Occipital lobe (tissue), 2 donors: ENCODE data around the gene PPP1R13L. TPM values are rescaled to one million over a fixed set of nuclear protein-coding genes. Genes with fewer than 3 reads are reported as not detected.

ENCODE experiments used
- DNase-seq: peaks from one replicate; lab custom pipeline; 2025; lab: John Stamatoyannopoulos, UW
- total RNA-seq: library from RNA; depleted of rRNA; stranded (reverse); fragments of >200 nt; gene quantifications from one replicate; pipeline ENCODE4 v1.2.3, GENCODE V29; 2014

Gene PPP1R13L
- total RNA-seq, 1 donor from 2014 or later, result not detected

DNA sequence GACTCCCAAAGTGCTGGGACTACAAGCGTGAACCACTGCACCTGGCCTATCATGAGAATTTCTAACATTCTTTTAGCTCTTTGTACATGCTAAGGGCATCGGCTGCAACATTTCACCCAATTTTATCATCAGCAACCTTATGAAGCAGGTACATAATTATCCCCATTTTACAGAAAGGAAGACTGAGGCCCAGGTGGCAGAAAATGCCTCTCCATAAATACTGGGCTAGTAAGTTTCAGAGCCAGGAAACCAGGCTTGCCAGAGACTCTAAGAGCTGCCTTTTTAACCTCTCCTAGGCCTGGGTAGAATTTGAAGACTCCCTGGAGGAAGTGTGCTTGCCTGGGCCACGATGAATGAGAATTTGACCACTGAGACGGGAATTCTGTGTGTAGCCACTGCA lies 36.7 kb downstream of the PPP1R13L start:
- no peak for DNase-seq

DNA sequence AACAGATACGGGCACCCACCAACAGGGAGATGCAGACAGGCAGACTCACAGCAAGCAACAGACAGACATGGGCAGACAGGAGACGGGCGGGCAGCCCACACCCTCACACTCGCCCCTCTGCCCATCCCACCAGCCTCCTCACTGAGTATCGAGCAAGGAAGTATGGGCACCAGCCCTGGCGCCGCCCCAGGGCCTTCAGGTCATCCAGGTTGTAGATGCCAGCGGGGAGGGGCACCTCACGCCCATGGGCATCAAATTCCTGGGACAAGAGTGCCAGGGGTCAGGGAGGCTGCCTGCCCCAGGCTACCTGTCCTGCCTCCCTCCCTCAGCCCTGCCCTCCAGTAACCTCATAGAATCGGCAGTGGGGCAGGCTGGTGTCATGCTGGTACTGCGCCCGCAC lies 40.2 kb downstream of the PPP1R13L start:
- no peak for DNase-seq

DNA sequence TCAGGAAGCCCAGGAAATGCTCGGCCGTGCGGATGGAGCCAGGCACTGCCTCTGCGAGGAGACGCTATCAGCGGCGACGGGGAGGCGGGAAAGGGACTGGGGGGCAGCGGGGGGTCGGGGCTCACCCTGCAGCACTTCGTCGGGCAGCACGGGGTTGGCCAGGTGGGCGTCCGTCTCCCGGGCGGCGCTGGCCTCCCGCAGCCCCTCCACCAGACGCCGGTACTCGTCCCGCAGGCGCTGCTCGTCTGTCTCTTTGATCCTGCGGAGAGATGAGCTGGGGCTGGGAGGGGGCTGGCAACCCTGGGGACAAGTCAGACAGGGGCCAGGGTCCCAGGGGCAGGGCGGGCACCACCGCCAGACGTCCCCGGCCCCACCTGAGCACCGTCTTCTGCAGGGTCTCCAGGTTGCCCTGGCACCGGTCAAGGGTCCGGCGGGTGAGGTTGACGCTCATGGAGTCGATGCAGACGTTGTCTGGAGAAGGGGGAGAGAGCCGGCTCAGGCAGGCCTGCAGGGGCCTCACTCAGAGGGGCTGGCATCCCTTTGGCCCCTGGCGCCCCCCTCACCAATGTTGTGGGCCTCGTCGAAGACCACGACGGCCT lies 40.9 kb downstream of the PPP1R13L start:
- DNase-seq, result no peak

DNA sequence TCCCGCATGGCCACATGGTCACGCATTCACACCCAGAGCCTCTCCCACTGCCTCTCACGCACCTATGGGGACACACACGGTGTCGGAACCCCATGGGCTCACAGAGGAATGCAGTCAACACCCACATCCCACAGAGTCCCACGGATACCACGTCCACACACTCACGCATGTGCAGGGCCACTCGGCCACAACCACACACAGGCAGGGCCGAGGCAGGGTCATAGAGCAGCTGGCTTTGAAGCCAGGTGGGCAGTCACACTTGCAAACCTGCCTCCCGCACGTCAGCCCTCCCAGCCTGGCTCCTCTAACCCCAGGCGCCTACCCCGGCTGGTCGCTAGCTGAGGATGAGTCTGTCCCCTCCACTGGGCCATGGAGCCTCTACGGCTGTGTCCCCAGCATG lies 42.6 kb downstream of the PPP1R13L start:
- no peak for DNase-seq

DNA sequence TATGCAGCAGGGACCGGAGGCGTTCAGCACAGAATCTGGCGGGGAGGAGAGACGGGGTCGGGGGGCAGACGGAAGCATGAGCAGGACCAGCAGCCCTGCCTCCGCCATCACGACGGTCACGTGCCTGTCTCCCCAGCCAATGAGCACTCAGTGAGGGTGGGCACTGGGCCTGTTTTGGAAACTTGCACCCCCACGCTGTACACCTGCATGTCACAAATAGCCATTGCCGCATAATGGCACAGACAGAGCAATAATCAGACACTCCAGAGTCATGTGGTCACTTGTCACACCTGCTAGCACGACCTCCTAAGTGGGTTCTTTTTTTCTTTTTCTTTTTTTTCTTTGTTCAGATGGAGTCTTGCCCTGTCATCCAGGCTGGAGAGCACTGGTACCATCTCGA lies 43.3 kb downstream of the PPP1R13L start:
- no peak for DNase-seq

DNA sequence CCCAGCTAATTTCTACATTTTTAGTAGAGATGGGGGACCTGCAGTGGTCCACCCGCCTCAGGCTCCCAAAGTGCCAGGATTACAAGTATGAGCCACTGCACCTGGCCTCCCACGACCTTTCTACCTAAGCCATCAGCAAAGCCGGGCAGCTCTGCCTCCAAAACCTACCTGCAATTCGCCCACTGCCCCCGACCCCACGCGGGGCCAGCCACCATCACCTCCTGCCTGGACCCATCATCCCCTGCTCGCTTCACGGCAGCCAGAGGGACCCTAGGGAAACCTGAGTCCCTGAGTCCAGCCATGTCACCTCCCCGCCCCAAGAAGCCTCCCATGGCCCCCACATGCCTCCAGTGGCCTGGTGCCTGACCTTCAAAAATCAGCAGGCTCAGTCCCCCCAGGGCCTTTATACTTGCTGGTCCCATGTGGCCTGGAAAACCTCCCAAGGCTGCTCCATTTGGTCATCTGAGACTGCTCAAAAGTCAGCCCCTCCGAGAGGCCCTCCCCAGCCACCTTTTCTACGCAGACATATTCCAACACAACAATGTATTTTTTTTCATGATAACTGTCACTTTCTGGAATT lies 46.6 kb downstream of the PPP1R13L start:
- no peak for DNase-seq

DNA sequence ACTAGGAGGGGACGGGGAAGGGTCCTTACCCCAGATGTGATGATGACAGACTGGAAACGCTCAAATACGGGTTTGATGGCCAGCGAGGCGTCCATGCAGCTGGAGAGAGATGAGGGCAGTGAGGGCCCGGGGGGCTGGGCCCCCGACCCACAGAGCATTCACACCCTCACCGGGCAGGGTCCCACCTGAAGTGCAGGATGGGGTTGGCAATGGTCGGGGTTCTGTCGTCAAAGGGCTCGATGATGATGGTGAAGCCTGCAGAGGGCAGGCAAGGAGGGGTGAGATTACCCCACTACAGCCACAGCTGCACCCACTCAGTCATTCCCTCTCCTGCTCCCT lies 47.5 kb downstream of the PPP1R13L start:
- DNase-seq, result no peak

DNA sequence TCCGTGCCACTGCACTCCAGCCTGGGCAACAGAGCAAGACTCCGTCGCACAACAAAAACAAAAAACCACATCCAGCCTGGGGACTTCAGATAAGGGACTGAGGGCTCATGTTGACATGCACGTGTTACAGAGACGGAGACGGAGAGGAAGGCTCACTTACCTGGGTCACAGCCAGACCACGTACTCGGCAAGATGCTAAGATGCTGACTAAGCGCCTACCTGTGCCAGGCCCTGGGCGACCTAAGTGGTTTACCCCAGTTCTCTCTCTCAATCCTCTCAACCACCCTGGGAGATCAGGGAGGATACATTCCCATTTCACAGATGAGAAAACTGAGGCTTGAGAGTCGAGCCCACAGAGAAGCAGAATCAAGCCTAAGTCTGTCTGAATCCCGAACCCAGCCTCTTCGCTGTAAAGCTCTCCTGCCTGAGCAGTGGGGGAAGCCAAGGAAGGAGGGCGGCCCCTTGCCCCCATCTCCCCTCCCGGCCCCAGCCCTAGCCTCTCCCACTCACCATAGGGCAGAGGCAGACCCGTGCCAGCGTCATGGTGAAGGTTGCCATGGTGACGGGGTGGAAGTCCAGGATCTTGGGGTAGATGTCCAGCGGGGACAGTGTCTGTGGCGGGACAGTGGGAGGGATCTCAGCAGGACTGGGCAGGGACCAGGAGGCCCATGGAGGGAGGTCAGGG lies 48.0 kb downstream of the PPP1R13L start:
- DNase-seq, result no peak

DNA sequence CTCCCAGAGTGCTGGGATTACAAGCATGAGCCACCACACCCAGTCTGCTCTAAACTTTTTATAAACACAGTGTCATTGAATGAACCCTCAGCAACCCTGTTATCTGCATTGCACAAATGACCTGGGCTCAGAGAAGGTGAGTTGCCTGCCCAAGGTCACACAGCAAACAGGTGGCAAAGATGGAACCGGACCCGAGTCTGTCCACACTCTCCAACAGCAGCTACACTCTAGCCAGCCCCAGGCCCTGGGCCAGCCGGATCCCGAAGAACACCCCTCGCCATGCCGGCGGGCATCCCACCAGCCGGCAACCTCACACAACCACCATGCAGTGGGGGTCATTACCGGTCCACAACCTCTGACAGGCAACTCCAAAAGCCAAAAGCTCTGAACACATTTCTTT lies 49.0 kb downstream of the PPP1R13L start:
- DNase-seq, result no peak

DNA sequence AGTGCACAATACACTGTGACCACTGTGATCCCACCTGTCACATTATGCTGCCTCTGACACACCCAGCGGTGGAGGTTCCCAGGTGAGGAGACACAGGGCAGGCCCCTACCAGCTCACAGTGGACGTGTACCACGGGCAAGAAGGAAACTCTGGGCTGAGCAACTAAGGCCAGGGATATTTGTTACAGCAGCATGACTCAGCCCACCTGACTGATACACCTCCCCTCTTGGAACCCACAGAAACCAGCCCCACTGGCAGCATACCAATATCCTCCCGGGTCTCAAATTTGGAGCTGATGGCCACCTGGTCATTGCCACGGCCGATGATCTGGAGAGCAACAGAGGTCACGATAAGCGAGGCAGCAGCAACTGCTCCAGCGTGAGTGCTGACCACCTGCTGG lies 49.5 kb downstream of the PPP1R13L start:
- no peak for DNase-seq

DNA sequence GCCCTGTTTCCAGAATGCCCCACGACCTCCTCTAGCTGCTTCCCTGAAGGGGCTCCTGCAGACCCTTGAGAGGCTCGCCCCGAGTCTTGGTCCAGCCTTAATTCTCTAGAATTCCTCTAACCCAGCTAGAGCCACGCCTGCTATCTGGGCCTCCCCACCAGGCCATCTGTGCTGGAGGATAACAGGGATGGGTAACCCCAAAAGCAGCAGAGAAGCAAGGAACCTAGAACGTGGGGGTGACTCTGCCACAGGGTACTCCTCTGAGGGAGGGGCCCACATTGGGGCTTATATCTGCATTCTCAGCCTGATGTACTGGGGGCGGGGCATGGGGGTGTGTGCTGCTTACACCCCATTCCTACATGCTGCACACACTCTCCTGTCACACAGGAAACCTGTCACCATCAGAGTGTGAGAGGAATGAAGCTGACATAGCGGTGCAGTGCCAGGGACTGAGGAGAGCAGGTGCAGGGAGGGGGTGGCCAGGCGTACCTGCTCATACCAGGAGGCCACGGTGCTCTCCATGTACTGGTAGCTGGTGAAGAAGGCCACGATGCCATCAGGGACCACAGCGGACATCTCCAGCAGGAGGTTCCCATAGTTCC lies 50.5 kb downstream of the PPP1R13L start:
- no peak for DNase-seq

DNA sequence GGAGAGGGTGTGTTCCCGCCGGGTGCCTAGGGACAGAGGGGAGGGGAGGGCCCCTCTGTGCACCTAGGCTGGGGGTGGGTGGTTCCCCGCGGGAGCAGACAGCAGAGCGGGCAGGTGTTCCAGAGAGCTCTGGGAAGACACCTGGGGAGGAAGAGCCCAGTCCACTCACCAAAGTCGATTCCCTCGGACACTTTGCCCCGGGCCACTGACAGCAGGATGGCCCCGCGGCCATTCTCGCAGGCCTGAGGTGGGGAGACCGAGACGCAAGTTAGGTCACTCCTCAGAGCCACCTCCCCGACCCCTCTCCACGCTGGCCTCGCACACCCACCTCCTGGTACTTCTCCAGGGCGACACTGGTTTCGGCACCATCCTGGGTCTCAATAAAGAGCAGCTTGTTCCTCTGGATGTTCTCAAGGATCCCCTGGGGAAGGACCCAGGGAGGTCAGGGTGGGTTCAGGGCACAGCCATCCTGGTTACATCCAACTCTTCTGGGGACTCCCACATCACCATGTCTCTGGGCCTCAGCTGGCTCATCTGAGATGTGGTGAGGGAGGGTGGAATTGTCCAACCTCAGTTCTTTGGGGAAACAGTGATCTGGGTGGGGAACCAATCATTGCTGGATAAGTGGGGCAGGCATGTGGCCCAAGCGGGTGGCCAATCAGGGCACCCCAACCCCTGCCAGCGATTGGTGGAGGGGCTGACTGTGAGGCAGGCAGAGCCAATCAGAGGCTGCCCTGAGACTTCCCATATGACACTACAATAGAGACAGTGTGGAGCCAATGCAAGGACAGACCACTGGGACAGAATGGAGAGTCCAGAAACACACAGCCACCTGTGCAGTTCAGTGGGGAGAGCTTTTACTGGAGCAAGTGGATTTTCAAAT lies 51.7 kb downstream of the PPP1R13L start:
- no peak for DNase-seq

DNA sequence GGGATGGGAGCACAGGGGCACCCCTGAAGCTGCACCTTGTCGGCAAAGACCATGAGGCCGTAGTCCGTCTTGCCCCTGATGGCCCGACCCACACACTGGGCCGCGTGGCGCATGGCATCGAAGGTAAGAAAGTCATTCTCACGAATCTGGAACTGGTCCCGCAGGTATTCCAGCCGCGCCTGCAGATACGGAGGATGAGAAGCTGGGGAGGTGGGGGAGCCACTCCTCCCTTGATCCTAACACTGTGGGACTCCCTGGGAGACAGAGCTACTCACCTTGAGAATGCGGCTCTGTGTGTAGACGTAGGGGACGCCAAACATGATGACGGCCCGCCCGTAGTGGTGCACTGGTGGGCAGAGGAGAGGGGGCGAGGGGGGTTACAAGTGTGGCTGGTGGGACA lies 52.4 kb downstream of the PPP1R13L start:
- no peak for DNase-seq

DNA sequence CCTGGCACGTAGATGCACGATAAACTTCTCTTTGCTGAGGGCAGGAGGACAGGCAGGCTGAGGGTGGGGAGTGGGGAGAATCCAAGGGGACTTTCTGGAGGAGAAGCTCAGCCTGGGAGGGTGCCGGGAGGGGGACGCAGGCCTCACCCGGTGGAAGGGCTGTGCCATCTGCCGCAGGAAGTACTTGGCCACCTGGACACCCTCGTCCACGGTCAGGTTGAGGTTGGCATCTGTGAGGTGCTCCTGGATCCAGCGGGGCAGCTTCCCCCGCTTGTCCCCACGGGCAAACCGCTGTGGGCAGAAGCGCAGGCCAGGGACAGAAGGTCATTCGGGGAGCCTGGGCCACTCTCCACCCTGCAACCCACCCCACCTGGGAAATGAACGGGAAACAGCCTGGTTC lies 52.8 kb downstream of the PPP1R13L start:
- no peak for DNase-seq

DNA sequence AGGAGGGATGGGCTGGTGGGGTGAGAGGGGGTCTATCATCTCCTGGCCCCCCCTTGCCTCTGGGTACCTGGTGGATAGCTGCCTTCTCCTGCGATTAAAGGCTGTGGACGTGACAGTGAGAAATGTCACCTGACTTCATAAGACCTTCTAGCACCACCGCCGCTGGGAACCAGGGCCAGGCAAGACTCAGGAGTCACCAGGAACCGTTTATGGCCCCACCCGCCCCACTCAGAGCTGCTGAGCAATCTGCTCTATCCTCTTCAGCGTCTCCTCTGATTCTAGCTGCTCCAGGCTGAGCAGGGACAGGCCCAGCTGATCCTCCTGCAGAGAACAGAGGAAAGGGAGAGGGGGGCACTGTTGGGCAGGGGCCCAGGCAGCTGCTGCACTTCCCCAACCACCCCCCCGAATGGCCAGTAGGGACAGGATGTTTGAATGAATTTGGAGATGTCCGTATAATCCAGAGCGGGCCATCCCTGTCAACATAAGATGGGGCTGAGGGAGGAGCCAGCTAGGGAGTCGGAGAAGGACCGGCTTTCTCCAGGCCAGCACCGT lies 53.4 kb downstream of the PPP1R13L start:
- DNase-seq, result no peak

DNA sequence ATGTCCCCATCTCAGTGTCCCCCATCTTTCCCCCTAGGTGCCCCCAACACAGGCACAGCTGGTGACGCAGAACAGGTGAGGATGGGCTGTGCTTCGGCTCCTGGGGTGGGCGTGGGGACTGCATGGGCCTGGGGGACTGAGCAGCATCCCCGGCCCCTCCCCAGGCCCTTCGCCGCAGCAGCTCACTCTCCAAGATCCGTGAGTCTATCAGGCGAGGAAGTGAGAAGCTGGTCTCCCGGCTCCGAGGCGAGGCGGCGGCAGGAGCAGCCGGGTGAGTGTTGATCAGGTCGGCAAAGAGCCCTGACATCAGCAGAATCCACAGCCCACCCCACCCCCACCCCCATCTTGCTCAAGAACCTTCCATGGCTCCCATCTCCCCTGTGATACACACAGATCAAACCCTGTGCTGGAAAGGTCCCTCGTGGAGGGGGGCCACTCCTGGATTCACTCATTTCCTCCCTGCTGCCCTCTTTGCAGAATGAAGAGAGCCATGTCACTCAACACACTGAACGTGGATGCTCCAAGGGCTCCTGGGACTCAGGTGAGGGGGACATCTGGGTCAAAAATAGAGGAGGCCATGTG lies 54.3 kb downstream of the PPP1R13L start:
- no peak for DNase-seq

DNA sequence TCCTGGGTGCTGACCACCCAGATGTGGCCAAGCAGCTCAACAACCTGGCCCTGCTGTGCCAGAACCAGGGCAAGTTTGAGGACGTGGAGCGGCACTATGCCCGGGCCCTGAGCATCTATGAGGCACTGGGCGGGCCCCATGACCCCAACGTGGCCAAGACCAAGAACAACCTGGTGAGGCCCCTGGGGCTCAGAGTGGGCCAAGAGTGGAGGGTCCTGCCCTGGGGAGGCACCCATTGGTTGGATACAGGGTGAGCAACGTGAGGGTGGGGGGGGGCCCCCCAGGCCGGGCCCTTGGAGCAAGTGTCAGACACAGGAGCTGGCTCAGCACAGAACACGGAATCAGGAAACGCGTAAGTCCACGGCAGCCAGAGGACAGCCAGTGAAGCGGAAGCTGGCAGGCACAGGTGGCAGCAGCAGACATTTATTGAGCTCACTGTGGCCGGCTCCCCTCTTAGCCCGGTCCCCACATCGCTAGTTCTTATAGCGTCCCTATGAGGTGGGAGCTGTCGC lies 55.4 kb downstream of the PPP1R13L start:
- no peak for DNase-seq

DNA sequence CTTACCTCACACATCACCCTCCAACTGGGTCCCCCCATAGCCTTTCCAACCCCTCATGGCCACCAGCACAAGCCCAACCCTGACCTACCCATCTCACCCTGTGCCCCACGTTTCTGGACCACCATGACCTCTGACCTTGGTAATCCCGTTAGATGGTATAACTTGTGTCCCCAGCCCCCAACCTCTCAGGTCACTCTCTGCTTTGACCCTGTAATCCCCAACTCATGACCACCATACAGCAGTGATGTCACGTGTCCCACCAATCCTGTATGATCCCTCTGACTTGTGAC lies 55.8 kb downstream of the PPP1R13L start:
- DNase-seq, result no peak

DNA sequence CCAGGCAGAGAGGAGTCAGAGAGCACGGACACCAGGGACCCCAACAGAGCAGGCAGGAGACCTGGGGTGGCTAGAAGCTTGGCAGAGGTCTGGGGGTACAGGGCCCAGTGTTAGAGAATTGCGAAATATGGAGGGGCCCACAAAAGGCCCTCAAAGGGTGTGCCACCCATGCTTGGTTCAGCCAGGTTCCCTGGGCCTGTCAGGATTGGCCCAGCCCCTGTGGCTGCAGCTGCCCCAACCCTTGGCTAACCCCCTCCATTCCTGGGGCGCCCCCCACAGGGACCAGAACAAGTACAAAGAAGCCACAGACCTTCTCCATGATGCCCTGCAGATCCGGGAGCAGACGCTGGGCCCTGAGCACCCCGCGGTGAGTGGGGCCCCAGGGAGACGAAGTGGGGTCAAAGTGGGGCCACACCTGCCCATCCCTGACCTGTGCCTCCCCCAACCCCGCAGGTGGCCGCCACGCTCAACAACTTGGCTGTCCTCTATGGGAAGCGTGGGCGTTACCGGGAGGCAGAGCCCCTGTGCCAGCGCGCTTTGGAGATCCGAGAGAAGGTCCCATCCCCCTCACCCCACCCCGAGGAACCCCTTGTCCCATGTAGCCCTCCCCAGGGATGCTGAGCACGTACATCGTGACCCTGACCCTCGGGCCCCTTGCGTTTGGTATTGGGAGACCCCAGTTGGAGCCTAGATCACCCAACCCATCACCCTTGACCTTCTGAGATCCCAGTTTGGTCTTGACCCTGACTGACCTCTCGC lies 56.3 kb downstream of the PPP1R13L start:
- DNase-seq, result no peak

DNA sequence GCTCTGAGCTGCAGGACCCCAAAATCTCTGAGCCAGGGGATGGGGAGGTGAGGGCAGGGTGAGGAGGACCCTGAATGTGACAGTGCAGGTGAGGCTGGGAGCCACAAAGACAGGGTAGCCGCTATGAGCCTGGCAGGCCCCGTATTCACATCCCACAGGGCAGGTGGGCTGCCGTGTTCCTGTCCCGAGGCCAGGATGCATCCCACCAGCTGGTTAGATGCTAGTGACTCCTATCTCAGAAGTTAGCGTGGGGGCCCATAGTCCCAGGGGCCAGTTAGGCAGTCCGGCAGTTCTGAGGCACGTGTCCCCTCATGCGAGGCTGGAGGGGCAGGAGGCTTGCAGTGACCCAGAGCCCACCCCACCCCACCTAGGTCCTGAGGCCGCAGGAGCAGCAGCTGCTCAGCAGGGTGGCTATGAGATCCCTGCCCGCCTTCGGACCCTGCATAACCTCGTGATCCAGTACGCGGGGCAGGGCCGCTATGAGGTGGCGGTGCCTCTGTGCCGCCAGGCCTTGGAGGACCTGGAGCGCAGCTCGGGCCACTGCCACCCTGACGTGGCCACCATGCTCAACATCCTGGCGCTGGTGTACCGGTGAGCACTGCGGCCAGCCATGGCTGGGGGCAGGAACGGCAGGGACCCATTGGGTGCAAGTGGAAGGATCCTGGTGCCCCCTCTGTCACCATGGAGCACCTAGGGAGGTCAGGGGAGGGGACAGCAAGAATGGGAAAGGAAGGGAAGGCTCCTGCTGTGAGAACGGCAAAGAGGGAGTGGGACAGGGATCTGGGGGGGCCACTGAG lies 57.1 kb downstream of the PPP1R13L start:
- no peak for DNase-seq
